ENCODE data around the gene NCKAP5L. TPM values are rescaled to one million over a fixed set of nuclear protein-coding genes. Genes with fewer than 3 reads are reported as not detected.

Gene NCKAP5L
- total RNA-seq, 1 donor from 2014 or later, result 64.3 TPM

DNA sequence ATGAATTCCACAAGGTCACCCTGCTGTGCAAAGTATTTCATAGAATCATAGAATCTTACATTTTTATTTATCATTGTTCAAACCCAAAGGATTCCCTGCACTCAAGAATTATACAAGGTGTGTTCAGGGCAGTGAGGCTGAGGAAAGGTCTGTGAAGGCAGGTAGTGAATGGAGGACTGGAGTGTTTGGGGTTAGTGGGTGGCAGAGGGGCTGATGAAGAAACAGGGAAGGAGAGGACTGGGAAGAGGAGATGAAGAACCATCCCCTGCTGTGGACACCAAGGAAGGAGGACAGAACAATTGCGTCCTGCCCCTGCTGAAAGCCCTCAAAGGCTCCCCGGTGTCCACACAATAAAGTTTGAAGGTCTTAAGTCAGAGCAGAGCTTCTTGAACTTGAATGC is 25.5 kb upstream of the NCKAP5L start:
- Mint-ChIP-seq H3K4me1 (ENCODE audit: low read depth, unreplicated experiment) (no peaks in the 10 kb centered on the region), H3K9me3 (ENCODE audit: unreplicated experiment) (peaks cover 2% of the 10 kb centered on the region), H3K36me3 (ENCODE audit: unreplicated experiment) (no peaks in the 10 kb centered on the region), H3K4me3 (ENCODE audit: unreplicated experiment) (peak overlapping the region; percentile 35), H3K27me3 (ENCODE audit: unreplicated experiment) (peaks cover 4% of the 10 kb centered on the region), H3K27ac (ENCODE audit: unreplicated experiment) (no peak overlapping the region)
- TF ChIP-seq, protein P1, sequence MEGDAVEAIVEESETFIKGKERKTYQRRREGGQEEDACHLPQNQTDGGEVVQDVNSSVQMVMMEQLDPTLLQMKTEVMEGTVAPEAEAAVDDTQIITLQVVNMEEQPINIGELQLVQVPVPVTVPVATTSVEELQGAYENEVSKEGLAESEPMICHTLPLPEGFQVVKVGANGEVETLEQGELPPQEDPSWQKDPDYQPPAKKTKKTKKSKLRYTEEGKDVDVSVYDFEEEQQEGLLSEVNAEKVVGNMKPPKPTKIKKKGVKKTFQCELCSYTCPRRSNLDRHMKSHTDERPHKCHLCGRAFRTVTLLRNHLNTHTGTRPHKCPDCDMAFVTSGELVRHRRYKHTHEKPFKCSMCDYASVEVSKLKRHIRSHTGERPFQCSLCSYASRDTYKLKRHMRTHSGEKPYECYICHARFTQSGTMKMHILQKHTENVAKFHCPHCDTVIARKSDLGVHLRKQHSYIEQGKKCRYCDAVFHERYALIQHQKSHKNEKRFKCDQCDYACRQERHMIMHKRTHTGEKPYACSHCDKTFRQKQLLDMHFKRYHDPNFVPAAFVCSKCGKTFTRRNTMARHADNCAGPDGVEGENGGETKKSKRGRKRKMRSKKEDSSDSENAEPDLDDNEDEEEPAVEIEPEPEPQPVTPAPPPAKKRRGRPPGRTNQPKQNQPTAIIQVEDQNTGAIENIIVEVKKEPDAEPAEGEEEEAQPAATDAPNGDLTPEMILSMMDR (IDR thresholded peaks at IDR 0.05; ENCODE audit: partially characterized antibody, unreplicated experiment), result no peak
- DNase-seq, result no peak

DNA sequence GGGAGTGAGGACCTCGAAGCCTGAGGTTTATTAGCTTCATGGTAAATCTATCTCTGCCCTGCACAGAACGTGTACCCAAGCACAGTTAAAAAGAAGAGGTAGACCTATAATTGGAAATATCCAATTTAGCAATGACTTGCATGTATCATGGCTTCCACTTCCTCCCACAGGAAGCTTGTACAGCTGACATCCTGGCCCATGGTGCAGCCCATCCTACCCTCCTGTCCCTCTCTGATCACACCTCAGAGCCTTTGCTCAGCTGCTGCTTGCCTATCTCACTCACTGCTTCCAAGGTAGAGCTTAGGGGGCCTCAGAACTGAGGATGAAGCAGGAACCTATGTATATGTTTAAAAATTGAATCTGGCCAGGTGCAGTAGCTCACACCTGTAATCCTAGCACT is 18.9 kb upstream of the NCKAP5L start:
- Mint-ChIP-seq H3K9me3 (ENCODE audit: unreplicated experiment) (peaks cover 1% of the 10 kb centered on the region), H3K27me3 (ENCODE audit: unreplicated experiment) (peaks cover 5% of the 10 kb centered on the region), H3K4me1 (ENCODE audit: low read depth, unreplicated experiment) (peaks cover 1% of the 10 kb centered on the region), H3K27ac (ENCODE audit: unreplicated experiment) (no peak overlapping the region), H3K4me3 (ENCODE audit: unreplicated experiment) (no peak overlapping the region), H3K36me3 (ENCODE audit: unreplicated experiment) (no peaks in the 10 kb centered on the region)
- TF ChIP-seq, protein P1 (IDR thresholded peaks at IDR 0.05; ENCODE audit: partially characterized antibody, unreplicated experiment), result no peak
- no peak for DNase-seq

DNA sequence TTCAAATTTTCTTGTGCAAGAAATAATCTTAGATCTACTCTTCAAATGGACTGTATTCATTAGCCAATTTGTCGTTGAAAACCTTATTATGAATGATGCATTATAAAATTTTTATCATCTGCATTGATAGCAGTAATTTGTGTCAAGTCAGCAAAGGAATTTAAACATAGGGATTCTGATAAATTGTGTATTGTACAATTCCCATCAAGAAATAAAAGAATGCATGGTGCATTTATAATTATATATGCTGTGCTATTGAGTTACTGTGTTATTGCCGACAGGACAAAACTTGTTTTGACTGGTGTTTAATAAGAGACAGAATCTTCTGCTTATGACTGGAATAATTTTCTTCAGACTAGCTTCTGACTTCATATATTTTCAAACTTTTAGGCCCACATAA is 17.8 kb upstream of the NCKAP5L start:
- no peaks in the 10 kb centered on the region for H3K36me3 Mint-ChIP-seq (ENCODE audit: unreplicated experiment)
- peaks cover 8% of the 10 kb centered on the region for H3K4me1 Mint-ChIP-seq (ENCODE audit: low read depth, unreplicated experiment)
- DNase-seq, result no peak
- no peak overlapping the region for H3K4me3 Mint-ChIP-seq (ENCODE audit: unreplicated experiment)
- TF ChIP-seq, protein P1 (IDR thresholded peaks at IDR 0.05; ENCODE audit: partially characterized antibody, unreplicated experiment), result no peak
- H3K27ac Mint-ChIP-seq (ENCODE audit: unreplicated experiment), result no peak overlapping the region
- peaks cover 3% of the 10 kb centered on the region for H3K27me3 Mint-ChIP-seq (ENCODE audit: unreplicated experiment)
- H3K9me3 Mint-ChIP-seq (ENCODE audit: unreplicated experiment), result peaks cover 1% of the 10 kb centered on the region

DNA sequence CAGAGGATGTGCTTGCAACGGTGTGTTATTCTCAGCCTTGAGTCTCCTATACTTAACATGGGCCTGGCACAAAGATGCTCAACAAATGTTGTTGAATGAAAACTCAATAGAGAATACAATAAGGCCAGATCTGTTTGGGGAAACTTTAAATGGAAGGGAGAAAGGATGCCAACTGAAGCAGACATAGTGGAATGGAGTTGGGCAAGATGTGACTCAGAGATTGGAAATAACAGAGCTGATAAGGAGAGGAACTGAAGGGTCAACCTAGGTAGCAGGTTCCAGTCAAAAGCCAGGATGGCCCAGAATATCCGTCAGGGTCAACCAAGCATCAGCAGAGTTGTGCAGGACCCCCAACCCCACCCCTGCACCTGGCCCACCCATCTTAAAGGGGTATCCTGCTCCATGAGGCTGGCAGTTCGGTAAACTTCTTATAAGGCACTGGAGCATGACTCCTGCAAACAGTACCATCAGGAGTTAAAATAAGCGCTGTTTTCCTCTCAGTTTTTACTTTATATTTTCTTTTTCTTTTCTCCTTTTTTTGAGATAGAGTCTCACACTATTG is 15.7 kb upstream of the NCKAP5L start:
- no peak for DNase-seq
- Mint-ChIP-seq H3K27me3 (ENCODE audit: unreplicated experiment) (peaks cover 5% of the 10 kb centered on the region), H3K4me3 (ENCODE audit: unreplicated experiment) (no peak overlapping the region), H3K36me3 (ENCODE audit: unreplicated experiment) (no peaks in the 10 kb centered on the region), H3K27ac (ENCODE audit: unreplicated experiment) (no peak overlapping the region), H3K4me1 (ENCODE audit: low read depth, unreplicated experiment) (peaks cover 8% of the 10 kb centered on the region), H3K9me3 (ENCODE audit: unreplicated experiment) (peaks cover 3% of the 10 kb centered on the region)
- TF ChIP-seq, protein P1 (IDR thresholded peaks at IDR 0.05; ENCODE audit: partially characterized antibody, unreplicated experiment), result no peak

DNA sequence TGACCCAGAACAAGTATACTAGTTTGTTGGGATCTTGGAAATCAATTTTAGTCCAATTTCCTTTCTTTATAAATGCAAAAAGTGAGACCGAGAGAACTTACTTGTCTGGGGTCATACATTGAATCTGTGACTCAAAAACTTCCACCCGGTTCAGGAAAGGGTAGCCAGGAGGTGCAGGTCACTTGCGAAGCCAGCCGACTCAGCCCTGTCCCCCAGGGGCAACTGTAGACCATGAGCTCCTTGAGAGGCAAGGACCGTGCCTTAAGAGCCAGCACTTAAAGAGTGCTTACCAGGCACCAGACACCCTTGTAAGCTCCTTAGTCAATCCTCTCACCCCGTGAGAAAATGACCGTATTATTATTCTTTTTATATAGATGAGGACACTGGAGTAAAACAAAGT is 15.2 kb upstream of the NCKAP5L start:
- peak overlapping the region; percentile 98 for H3K27ac Mint-ChIP-seq (ENCODE audit: unreplicated experiment)
- H3K4me1 Mint-ChIP-seq (ENCODE audit: low read depth, unreplicated experiment), result peaks cover 8% of the 10 kb centered on the region
- DNase-seq, result no peak
- H3K9me3 Mint-ChIP-seq (ENCODE audit: unreplicated experiment), result peaks cover 3% of the 10 kb centered on the region
- peak overlapping the region; percentile 99 for H3K4me3 Mint-ChIP-seq (ENCODE audit: unreplicated experiment)
- H3K36me3 Mint-ChIP-seq (ENCODE audit: unreplicated experiment), result no peaks in the 10 kb centered on the region
- TF ChIP-seq, protein P1 (IDR thresholded peaks at IDR 0.05; ENCODE audit: partially characterized antibody, unreplicated experiment), result no peak
- peaks cover 5% of the 10 kb centered on the region for H3K27me3 Mint-ChIP-seq (ENCODE audit: unreplicated experiment)

Data from glutamatergic neuron (in vitro differentiated cells).